HG03460 (cell line): ENCODE results near the gene EMC10.

ENCODE experiments used
- ATAC-seq: cut with Tn5 transposase; IDR thresholded peaks from one replicate; pipeline ENCODE4 v1.9.1; 2021; ENCODE audit not compliant: unreplicated experiment

EMC10 gene

DNA sequence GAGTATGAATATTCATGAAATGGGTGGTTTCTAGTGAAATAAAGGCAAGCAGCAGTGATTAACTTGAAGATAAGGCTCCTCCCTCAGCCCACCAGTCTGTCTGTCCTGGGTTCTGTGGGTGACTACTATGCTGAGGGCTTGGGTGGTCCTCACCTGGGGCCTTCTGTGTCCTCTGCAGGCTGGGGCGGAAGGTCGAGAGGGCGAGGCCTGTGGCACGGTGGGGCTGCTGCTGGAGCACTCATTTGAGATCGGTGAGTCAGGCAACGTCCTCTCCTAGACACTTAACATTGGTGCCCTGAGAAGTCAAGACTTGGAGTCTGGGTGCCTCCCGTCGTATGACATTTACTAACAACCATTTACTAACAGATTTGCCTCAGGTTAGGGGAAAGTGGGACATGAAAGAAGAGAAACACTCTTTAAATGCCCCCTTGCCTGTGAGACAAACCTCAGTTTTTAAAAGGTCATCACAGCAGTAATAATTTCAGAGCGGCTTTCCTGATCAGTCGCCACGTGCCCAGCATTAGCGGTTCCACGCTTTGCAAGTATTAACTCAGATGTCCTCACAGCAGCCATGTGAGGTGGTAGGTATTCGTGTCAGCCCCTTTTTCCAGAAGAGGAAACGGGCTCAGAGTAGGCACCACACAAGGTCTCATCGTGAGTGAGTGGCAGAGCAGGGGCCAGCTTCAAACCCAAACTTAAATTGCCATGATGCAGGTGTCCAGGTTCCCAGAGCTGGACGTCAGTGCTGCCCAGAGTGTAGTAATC lies 1.6 kb downstream of the EMC10 start:
- no peak for ATAC-seq

- no peak for ATAC-seq
Observed at GRCh38 chr19:50478901-50479715, 2.8 kb downstream of the EMC10 start.

DNA sequence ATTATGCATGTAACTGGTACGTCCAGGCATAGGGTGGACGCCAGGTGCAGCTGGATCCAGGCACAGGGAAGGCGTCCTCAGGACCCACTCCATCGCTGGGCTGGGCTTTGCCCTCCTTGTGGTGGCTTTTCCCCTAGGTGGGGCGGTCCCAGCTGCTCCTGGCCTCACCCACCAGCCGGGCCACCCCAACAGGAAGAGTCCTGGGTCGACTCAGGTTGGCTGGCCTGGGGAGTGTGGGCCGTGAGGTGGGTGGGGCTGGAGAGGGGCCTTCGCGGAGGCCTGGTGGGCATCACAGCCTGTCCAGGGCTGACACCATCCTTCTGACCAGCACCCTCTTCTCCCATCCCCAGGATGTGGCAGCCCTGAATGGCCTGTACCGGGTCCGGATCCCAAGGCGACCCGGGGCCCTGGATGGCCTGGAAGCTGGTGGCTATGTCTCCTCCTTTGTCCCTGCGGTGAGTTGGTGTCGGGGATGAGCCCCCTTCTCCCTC lies 3.5 kb downstream of the EMC10 start:
- no peak for ATAC-seq

DNA sequence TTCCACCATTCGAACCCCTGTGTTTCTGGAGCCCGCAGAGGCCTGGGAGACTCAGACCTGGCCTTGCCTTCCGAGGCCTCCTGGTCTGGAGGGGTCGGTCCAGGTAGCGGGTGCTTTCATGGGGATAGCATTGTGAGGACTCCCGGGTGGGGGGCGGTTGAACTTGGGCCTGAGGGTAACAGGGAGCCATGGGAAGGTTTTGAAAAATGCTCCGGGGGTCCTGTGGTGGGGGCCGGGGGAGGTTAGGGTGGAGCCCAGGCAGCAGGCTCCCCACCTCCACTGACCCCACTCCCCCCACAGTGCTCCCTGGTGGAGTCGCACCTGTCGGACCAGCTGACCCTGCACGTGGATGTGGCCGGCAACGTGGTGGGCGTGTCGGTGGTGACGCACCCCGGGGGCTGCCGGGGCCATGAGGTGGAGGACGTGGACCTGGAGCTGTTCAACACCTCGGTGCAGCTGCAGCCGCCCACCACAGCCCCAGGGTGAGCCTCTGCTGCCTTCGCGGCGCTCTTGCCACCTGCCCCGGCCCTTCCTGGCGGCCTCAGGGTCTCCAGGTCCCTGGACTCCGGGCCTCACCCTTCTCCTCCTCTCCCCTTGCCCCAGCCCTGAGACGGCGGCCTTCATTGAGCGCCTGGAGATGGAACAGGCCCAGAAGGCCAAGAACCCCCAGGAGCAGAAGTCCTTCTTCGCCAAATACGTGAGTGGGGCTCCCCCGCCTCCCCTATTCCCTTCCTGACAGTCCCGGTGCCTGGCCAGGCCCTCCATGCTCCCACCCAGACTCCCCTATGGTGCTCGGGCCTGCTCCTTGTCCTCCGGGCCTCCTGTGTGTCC lies 4.2 kb downstream of the EMC10 start:
- no peak for ATAC-seq

DNA sequence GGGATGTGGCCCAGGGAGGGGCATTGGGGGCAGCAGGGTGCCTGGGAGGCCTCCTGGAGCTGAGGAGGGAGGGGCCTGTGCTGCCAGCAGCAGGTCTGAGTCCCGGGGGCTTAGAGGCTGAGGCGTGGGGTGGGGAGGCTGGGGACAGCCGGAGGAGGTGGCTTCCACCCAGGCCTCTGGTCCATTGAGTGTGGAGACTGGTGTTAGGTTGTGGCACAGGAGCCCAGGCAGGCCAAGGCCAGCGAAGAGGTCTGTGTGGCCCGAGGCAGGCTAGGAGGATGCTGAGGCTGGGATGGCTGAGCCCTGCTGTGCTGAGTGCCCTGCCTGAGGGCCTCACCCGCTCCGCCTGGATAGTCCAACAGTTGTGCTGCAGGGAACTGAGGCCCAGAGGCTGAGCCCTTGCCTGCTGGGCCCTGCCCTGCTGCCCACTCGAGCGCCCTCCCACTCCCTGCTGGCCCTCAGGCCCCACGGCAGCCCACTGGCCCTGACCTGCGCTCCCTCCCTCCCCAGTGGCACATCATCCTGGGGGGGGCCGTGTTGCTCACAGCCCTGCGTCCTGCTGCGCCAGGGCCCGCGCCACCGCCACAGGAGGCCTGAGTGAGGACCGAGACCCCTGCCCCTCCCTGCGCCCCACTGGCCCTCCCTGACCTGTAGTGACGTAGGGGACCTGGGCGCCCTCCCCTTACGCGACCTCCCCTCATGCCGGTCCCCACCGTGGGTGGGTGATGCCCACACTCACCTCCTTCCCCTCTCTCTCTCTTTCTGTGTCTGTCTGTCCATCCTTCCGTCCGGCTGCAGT lies 5.2 kb downstream of the EMC10 start:
- ATAC-seq = no peak

DNA sequence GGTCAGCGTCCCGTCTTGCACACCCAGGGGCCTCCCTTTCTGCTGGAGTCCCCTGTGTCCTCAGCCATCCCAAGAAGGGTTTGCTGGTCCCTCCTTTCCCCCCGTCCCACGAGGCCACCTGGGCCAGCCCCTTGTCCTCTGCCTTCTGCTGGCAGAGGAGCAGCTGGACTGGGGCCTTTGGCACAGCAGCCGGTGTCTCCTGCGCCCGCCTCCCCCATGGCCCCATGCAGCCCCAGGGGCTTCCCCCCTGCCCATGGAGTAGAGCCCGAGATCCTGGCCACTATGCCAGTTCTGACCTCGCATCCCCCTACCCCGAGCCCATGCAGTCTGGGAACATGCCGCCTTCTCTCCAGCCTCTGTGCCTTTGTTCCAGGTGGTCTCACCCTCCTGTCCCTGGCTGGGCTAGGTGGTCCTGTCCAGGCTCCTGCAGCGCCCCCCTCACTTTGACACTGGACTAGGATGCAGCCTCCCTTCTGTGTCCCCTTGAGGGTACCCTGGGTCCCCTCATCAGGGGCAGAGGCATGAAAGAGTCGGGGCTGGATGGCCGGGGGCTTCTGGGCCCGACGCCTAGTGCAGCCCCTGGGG lies 6.1 kb downstream of the EMC10 start:
- no peak for ATAC-seq

GRCh38 chr19:50482916-50483315 lies 6.6 kb downstream of the EMC10 start:
- no peak for ATAC-seq

GRCh38 chr19:50485284-50485955 lies 9.1 kb downstream of the EMC10 start:
- no peak for ATAC-seq

- no peak for ATAC-seq
Observed at GRCh38 chr19:50486823-50487515, 10.7 kb downstream of the EMC10 start.

DNA sequence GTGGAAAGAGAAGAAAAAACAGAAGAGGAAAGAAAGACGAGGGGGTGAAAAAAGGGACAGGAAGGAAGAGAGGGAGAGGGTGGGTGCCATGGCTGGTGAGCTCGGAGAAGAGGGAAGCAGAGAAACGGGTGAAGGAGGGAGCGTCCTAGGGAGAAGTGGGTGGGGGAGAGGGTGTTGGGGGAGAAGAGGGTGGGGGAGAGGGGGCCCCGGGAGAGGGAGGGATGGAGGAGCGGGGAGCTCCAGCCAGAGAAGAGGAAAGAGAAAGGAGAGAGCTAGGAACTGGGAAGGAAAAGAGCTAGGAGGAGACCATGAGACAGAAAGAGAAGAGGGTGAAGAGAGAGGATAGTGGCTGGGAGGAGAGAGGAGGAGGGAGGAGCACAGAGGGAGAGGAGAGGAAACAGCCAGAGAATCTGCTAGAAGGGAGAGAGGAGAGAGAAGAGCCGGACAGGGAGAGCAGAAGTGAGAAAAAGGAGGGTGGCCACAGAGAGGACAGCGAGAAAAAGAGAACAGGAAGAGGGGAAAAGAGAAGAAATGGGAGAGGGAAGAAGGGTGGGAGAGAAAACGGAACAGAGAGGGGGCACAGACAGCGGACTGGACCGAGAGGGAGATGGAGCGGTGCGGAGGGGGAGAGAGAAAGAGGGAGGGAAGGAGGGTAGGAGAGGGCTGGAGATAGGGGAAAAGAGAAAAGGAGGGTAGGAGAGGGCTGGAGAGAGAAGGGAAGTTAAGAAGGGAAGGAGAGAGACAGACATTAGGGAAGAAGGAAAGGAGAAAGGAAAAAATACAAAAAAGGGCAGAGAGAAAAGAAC lies 12.3 kb downstream of the EMC10 start:
- ATAC-seq = no peak

DNA sequence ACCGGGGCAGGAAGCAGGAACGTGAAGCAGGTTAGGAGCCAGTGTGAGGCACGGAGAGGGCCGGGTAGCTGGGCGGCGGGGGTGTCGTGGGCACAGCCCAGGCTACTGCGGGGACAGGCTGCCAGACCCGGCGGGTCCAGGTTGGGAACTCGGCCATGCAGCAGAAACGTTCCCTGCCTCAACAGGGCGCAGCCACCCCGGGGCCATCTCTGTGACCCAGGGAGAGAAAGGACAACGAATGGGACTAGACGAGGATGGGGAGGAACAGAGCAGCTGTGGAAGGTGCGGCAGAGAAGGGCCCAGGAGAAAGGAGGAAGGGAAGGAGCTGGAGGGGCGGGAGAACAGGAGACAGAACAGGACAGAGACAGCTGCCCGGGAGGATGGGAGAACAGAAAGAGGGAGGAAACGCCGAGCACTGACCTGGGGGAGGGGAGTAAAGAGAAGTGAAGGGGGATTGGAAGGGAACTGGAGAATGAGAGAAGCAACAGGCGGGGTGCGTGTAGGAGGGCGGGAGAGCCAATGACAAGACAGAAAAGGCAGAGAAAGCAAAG lies 13.2 kb downstream of the EMC10 start:
- ATAC-seq = no peak

GRCh38 chr19:50490411-50490811 lies 14.1 kb downstream of the EMC10 start:
- no peak for ATAC-seq

- no peak for ATAC-seq
Observed at GRCh38 chr19:50490991-50491472, 14.7 kb downstream of the EMC10 start.

DNA sequence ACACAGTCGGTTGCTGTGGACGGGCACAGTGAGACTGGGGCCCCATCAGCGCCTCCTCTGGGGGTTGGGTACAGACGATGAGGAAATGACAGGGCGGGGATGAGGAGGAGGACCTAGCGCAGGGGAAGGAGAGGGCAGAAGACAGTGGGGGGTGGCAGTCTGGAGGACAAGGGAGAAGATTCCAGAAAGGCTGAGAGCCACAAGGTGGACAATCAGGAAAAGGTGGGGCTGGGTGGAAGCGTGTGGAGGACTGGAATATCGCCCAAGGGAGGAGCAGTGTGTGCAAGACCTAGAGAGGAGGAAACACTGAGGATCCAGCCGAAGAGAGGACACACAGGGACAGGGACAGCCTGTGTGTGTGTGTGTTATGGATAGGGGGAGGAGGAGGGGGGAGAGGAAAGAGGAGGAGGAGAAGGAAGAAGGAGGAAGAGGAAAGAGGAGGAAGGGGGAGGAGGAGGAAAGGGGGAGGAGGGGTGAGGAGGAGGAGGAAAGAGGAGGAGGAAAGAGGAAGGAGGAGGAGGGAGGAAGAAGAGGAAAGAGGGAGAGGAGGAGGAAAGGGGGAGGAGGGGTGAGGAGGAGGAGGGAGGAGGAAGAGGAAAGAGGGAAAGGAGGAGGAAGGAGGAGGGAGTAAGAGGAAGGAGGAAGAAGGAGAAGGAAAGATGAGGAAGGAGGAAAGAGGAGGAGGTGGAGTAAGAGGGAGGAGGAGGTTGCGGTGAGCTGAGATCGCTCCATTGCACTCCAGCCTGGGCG lies 16.2 kb downstream of the EMC10 start:
- no peak for ATAC-seq

DNA sequence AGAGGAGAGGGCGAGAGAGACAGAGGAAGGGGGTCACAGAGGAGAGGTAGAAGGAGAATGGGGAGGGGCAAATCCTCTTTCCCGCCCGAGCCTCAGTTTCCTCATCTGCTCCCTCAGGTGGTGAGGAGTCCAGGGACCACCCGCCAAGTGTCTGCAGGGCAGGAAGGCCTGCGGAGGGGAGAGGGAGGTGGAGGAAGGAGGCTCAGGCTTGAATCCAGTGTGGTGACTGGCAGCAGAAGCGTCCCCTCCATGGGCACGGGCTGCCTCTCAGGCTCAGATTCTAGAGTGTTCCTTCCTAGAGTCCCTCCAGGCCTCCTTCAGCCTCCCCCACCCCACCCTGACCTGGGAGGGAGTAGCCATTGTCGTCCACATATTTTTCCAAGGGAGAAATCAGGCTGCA lies 16.9 kb downstream of the EMC10 start:
- ATAC-seq = no peak

GRCh38 chr19:50494186-50495019 lies 18.1 kb downstream of the EMC10 start:
- no peak for ATAC-seq
